Measurements from ENCODE around the gene PRDM16.

DNA sequence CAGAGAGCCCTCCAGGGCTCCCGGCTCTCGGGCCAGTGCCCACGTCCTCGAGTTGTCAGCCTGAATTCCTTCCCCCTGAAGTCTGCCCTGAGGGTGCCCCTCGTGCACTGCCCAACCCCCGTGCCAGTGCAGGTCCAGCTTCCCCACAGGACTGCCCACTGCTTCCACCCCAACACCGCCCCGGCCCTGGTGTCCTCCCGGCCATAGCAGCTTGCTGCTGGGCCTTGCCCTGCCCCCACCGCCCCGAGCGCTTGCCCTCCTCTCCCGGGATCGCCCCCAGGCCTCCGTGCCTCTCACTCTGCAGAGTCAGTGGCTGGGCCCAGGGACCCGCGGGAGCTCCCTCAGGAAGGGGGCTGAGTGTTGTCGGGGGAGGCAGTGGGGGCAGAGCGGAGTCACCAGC lies 361.4 kb downstream of the PRDM16 start:
- TF ChIP-seq, protein P1, sequence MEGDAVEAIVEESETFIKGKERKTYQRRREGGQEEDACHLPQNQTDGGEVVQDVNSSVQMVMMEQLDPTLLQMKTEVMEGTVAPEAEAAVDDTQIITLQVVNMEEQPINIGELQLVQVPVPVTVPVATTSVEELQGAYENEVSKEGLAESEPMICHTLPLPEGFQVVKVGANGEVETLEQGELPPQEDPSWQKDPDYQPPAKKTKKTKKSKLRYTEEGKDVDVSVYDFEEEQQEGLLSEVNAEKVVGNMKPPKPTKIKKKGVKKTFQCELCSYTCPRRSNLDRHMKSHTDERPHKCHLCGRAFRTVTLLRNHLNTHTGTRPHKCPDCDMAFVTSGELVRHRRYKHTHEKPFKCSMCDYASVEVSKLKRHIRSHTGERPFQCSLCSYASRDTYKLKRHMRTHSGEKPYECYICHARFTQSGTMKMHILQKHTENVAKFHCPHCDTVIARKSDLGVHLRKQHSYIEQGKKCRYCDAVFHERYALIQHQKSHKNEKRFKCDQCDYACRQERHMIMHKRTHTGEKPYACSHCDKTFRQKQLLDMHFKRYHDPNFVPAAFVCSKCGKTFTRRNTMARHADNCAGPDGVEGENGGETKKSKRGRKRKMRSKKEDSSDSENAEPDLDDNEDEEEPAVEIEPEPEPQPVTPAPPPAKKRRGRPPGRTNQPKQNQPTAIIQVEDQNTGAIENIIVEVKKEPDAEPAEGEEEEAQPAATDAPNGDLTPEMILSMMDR (IDR thresholded peaks at IDR 0.05) = no peak
- no peak for TF ChIP-seq POLR2A (IDR thresholded peaks at IDR 0.05)
